GM12892 (cell line): Measurements from ENCODE around the gene TRIM63.
"Not testable (repeated sequence)": the region's sequence is repeated elsewhere in the genome, so short reads cannot be mapped to it uniquely, and the experiment has no call there.

Experiments used
- DNase-seq: peaks from one replicate; pipeline ENCODE4 v3.0.0; 2011; ENCODE audit not compliant: insufficient read length
- FAIRE-seq: peaks from 2 replicates; lab custom pipeline; 2011; peaks lifted over from hg19 to GRCh38; lab: Jason Lieb, UNC
- POLR2A ChIP-seq: IDR thresholded peaks from 2 replicates; pipeline ENCODE4 v1.6.1; 2011; ENCODE audit warnings: low read depth, low read length, control low read depth
- POLR2AphosphoS5 ChIP-seq: IDR thresholded peaks from 2 replicates; pipeline ENCODE4 v1.6.1; 2011; ENCODE audit warnings: low read depth, low read length, control low read depth
- TAF1 ChIP-seq: IDR thresholded peaks from 2 replicates; pipeline ENCODE4 v1.6.1; 2011; ENCODE audit warnings: low read depth, mild to moderate bottlenecking, control low read depth, low read length, borderline replicate concordance

Gene TRIM63

DNA sequence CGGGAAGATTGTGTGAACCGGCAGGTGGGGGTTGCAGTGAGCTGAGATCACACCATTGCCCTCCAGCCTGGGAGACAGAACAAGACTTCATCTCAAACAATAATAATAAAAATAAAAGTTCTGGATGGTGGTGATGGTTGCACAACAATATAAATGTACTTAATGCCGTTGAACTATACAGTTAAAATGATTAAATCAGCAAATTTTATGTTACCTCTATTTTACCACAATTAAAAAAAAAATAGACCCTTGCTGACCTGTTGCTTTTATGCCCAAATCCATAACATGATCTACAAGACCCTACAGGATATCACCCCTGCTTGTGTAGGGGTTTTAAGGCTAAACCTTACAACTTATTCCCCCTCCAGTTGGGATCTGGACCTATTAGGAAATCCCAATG, 32.4 kb upstream of the TRIM63 start:
- no peak for TF ChIP-seq POLR2A
- no peak for TF ChIP-seq TAF1
- no peak for TF ChIP-seq POLR2AphosphoS5
- no peak for FAIRE-seq
- DNase-seq: no peak

- DNase-seq: no peak
- no peak for FAIRE-seq
- TF ChIP-seq TAF1: no peak
- TF ChIP-seq POLR2A: no peak
- no peak for TF ChIP-seq POLR2AphosphoS5
These were observed 31.2 kb upstream of the TRIM63 start for GRCh38 chr1:26098602-26099001.

DNA sequence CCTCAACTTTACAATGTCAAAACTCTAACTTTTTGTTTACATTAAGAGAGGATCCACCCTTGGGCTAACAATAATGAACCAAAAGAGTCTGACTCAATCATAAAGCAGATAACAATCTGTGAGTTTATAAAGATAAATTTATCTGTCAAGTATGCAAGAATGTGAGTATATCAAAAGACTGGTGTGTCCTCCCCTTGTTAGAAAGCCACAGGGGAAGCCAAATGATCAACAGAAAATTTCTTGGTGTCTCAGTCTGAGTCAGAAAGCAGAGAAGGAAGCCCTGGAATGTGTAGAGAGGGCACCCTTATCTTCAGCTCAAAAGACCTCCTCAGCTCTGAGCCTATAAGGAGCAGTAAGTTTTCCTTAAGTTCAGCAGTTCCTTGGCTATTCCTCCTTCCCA, 30.3 kb upstream of the TRIM63 start:
- FAIRE-seq (no peak), DNase-seq (no peak)
- TF ChIP-seq POLR2A: no peak
- no peak for TF ChIP-seq TAF1
- TF ChIP-seq POLR2AphosphoS5: no peak

DNA sequence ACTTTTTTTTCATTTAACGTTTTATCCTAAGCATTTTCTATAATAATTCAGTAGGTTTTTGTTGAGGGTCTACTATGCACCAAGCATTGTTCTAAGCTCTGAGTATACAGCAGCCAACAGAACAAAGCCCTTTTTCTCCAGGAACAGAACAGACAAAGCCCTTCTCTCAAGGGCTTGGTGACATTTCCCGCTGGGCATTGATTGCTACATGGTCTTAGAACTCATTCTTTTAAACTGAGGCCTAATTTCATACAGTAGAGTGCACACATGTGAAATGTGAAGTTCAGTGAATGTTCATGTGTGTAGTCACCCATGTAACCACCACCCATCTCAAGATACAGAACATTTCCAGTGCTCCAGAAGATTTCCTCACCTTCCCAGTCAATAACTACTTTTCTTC, 29.0 kb upstream of the TRIM63 start:
- DNase-seq (no peak), FAIRE-seq (no peak)
- TF ChIP-seq POLR2A (no peak), POLR2AphosphoS5 (no peak)

GRCh38 chr1:26094677-26095383, 27.4 kb upstream of the TRIM63 start:
- FAIRE-seq: no peak
- TF ChIP-seq POLR2AphosphoS5: no peak
- no peak for TF ChIP-seq POLR2A
- TF ChIP-seq TAF1: no peak
- DNase-seq: no peak

GRCh38 chr1:26094076-26094669, 26.7 kb upstream of the TRIM63 start:
- DNase-seq (no peak), FAIRE-seq (no peak)
- TF ChIP-seq POLR2A: no peak
- TF ChIP-seq POLR2AphosphoS5: no peak
- no peak for TF ChIP-seq TAF1

GRCh38 chr1:26093569-26093968, 26.1 kb upstream of the TRIM63 start:
- FAIRE-seq, DNase-seq: not testable (repeated sequence)

GRCh38 chr1:26092422-26092821, 25.0 kb upstream of the TRIM63 start:
- DNase-seq (no peak), FAIRE-seq (no peak)
- TF ChIP-seq POLR2A (no peak), POLR2AphosphoS5 (no peak), TAF1 (no peak)

GRCh38 chr1:26090893-26091292, 23.5 kb upstream of the TRIM63 start:
- TF ChIP-seq TAF1: no peak
- no peak for TF ChIP-seq POLR2A
- no peak for TF ChIP-seq POLR2AphosphoS5
- FAIRE-seq (no peak), DNase-seq (no peak)

DNA sequence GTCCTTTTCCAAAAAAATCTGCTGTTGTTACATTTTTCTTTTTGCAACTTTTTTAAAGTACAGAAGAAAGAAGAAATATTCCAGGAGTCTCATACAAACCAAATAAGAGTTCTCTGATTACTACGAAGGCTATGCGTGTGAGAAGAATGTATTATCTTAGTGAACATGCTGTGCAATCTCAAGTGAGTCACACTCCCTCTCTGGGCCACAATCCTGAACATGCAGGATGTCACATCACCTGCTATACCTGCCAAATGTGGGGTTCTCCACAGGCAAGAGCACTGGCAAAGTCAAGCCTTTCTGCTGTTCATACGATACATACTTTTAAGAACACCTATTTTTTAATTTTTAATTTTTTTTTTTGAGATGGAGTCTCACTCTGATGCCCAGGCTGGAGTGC, 21.7 kb upstream of the TRIM63 start:
- FAIRE-seq: no peak
- no peak for DNase-seq
- TF ChIP-seq POLR2A: no peak
- no peak for TF ChIP-seq POLR2AphosphoS5
- TF ChIP-seq TAF1: no peak

DNA sequence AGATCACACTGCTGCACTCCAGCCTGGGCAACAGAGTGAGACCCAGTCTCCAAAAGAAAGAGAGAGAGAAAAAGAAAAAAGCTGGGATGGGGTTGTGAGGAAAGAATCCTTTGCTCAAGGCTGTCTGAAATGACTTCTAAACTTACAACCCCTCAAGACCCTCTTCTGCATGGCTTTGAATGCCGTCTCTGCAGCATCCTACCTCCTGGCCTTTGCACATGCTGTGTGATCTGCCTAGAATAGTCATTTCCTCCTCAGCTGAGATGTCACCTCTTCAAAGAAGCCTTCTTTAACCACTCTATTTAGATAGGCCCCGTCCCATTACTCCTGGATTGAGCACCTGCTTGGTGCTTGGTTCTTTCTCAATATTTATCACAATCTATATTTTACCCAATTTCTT, 17.4 kb upstream of the TRIM63 start:
- no peak for TF ChIP-seq POLR2AphosphoS5
- TF ChIP-seq POLR2A: no peak
- TF ChIP-seq TAF1: no peak
- DNase-seq: no peak
- FAIRE-seq: no peak

- TF ChIP-seq POLR2A: no peak
- TF ChIP-seq TAF1: no peak
- TF ChIP-seq POLR2AphosphoS5: no peak
- no peak for DNase-seq
- FAIRE-seq: no peak
These were observed 16.7 kb upstream of the TRIM63 start for GRCh38 chr1:26084091-26084561.

GRCh38 chr1:26083208-26083607, 15.8 kb upstream of the TRIM63 start:
- no peak for FAIRE-seq
- TF ChIP-seq TAF1 (no peak), POLR2AphosphoS5 (no peak), POLR2A (no peak)
- DNase-seq: no peak
